ENCODE data around the gene KAZN. TPM values are rescaled to one million over a fixed set of nuclear protein-coding genes. Genes with fewer than 3 reads are reported as not detected.

The KAZN gene
- total RNA-seq, 1 donor from 2014 or later, result 7.9 TPM

DNA sequence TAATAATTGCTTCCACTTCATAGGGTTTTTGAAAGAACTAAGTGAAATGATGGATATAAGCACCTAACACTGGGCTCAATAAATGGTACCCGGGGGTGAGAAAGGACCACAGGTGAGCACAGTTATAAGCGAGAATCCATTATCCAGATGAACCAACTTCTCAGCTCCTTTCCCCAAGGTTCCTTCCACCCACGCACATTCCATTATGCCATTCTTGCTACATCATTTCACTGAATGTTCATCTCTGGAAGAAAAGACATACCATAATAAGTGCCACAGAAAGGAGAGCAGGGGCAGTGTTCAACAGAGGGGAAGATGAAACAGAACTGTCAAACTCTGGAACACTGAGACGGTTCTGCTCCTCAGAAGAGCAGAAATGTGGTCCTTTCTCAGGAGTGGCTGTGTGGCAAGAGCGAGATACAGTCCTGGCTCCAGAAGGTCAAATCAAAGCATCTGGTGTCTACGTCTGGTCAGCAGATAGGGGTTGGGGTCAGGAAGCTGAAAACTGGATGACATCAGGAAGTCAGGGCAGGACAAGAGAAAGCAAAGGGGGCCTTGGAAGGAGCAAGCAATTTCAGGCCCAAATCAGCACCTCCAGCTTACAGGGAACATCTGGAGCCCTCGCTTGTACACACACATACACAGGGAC, 299.6 kb downstream of the KAZN start:
- no peak for DNase-seq
- H3K4me1 Mint-ChIP-seq (ENCODE audit: low read depth, unreplicated experiment), result peaks cover 31% of the 10 kb centered on the region
- H3K4me3 Mint-ChIP-seq (ENCODE audit: unreplicated experiment), result no peak overlapping the region
- TF ChIP-seq, protein P1, sequence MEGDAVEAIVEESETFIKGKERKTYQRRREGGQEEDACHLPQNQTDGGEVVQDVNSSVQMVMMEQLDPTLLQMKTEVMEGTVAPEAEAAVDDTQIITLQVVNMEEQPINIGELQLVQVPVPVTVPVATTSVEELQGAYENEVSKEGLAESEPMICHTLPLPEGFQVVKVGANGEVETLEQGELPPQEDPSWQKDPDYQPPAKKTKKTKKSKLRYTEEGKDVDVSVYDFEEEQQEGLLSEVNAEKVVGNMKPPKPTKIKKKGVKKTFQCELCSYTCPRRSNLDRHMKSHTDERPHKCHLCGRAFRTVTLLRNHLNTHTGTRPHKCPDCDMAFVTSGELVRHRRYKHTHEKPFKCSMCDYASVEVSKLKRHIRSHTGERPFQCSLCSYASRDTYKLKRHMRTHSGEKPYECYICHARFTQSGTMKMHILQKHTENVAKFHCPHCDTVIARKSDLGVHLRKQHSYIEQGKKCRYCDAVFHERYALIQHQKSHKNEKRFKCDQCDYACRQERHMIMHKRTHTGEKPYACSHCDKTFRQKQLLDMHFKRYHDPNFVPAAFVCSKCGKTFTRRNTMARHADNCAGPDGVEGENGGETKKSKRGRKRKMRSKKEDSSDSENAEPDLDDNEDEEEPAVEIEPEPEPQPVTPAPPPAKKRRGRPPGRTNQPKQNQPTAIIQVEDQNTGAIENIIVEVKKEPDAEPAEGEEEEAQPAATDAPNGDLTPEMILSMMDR (IDR thresholded peaks at IDR 0.05; ENCODE audit: partially characterized antibody, unreplicated experiment), result no peak
- peak overlapping the region; percentile 4 for H3K27ac Mint-ChIP-seq (ENCODE audit: unreplicated experiment)
- peaks cover 12% of the 10 kb centered on the region for H3K27me3 Mint-ChIP-seq (ENCODE audit: unreplicated experiment)
- H3K9me3 Mint-ChIP-seq (ENCODE audit: unreplicated experiment), result peaks cover 18% of the 10 kb centered on the region
- H3K36me3 Mint-ChIP-seq (ENCODE audit: unreplicated experiment), result no peaks in the 10 kb centered on the region

DNA sequence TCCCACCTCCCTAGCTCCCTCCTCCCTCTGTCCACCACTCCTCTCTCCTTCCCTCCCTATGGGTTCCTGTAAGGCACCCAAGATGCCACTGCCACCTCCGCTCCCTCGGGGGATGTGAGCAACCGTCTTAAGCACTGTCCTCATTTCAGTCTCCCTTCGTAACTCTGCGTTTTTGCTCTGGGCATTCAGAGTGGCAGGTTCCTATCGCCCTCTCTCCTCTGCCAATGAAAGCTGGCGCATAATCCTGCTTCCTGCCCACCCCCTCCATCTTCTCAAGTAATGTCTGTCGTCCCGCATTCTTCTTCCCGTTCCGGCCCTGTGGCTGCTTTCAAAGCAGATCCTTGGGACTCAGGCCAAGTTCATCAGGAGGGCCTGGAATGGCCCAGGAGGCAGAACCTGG, 301.2 kb downstream of the KAZN start:
- DNase-seq, result no peak
- Mint-ChIP-seq H3K9me3 (ENCODE audit: unreplicated experiment) (peaks cover 5% of the 10 kb centered on the region), H3K4me3 (ENCODE audit: unreplicated experiment) (no peak overlapping the region), H3K27me3 (ENCODE audit: unreplicated experiment) (peaks cover 8% of the 10 kb centered on the region), H3K4me1 (ENCODE audit: low read depth, unreplicated experiment) (peaks cover 17% of the 10 kb centered on the region), H3K36me3 (ENCODE audit: unreplicated experiment) (no peaks in the 10 kb centered on the region), H3K27ac (ENCODE audit: unreplicated experiment) (no peak overlapping the region)
- TF ChIP-seq, protein P1 (IDR thresholded peaks at IDR 0.05; ENCODE audit: partially characterized antibody, unreplicated experiment), result no peak

DNA sequence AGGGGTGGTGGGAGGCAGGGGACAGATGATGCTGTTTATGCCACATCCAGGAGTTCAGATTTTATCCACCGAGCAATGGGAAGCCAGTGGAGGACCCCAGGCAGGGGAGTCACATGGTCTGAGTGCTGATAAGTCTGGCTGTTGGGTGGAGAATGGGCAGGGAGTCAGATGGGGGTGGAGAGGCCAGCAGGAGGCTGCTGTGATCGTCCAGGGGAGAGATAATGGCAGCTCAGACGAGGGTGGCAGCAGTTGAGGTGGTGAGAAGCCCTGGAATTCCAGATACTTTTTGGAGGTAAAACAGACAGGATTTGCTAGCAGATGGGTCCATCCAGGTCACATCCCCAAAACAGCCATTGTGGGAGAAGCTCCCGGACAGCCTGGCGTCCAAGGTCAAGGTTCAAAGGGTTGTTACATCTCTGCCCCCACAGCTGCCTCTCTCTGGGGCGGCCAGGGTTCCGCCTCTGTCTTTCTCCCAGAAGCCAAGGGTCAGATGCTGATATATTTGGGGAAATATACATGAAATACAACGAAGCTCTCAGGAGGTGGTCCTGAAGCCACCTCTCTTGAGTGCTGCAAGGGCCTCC, 303.0 kb downstream of the KAZN start:
- peaks cover 8% of the 10 kb centered on the region for H3K27me3 Mint-ChIP-seq (ENCODE audit: unreplicated experiment)
- H3K36me3 Mint-ChIP-seq (ENCODE audit: unreplicated experiment), result no peaks in the 10 kb centered on the region
- peaks cover 2% of the 10 kb centered on the region for H3K9me3 Mint-ChIP-seq (ENCODE audit: unreplicated experiment)
- peaks cover 10% of the 10 kb centered on the region for H3K4me1 Mint-ChIP-seq (ENCODE audit: low read depth, unreplicated experiment)
- H3K4me3 Mint-ChIP-seq (ENCODE audit: unreplicated experiment), result no peak overlapping the region
- no peak overlapping the region for H3K27ac Mint-ChIP-seq (ENCODE audit: unreplicated experiment)
- TF ChIP-seq, protein P1 (IDR thresholded peaks at IDR 0.05; ENCODE audit: partially characterized antibody, unreplicated experiment), result no peak
- no peak for DNase-seq

DNA sequence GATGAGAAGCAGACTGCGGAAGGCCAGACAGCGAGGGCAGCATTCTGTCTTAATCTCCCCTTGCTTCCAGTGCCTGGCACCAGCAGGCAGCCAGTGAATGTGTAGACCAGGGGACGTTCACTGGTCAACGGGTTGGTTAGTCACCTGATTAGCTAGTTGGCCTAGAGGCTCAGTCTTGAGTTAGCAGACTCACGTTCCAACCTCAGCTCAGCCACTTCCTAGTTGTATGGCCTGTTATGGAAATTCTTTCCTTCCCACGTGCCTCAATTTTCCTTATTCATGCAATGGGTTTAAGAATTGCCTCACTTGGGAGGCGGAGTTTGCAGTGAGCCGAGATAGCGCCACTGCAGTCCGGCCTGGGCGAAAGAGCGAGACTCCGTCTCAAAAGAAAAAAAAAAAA, 305.4 kb downstream of the KAZN start:
- no peaks in the 10 kb centered on the region for H3K36me3 Mint-ChIP-seq (ENCODE audit: unreplicated experiment)
- H3K4me1 Mint-ChIP-seq (ENCODE audit: low read depth, unreplicated experiment), result peaks cover 11% of the 10 kb centered on the region
- no peak overlapping the region for H3K4me3 Mint-ChIP-seq (ENCODE audit: unreplicated experiment)
- no peak for DNase-seq
- peak overlapping the region; percentile 52 for H3K27ac Mint-ChIP-seq (ENCODE audit: unreplicated experiment)
- TF ChIP-seq, protein P1 (IDR thresholded peaks at IDR 0.05; ENCODE audit: partially characterized antibody, unreplicated experiment), result no peak
- H3K27me3 Mint-ChIP-seq (ENCODE audit: unreplicated experiment), result peaks cover 9% of the 10 kb centered on the region
- peaks cover 4% of the 10 kb centered on the region for H3K9me3 Mint-ChIP-seq (ENCODE audit: unreplicated experiment)

DNA sequence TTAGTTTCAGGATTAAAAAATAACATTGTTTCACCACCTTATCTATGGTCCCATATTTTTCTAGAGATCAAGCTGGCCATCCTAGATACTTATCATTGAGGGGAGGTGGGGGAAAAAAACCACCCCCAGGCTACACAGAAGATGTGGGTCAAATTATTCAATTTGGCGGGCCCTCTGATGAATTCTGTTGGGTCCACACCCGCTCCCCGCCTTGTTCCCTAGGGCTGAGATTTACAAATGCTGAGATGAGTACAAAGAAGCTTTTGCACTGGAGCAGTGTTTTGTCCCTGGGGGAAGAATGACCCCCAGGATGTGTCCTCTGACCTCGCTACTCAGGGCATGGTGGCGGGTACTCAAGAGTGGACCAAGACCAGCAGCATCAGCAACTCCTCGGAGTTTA, 308.2 kb downstream of the KAZN start:
- no peak for DNase-seq
- H3K4me3 Mint-ChIP-seq (ENCODE audit: unreplicated experiment), result no peak overlapping the region
- no peaks in the 10 kb centered on the region for H3K36me3 Mint-ChIP-seq (ENCODE audit: unreplicated experiment)
- TF ChIP-seq, protein P1 (IDR thresholded peaks at IDR 0.05; ENCODE audit: partially characterized antibody, unreplicated experiment), result no peak
- H3K27me3 Mint-ChIP-seq (ENCODE audit: unreplicated experiment), result peaks cover 9% of the 10 kb centered on the region
- H3K4me1 Mint-ChIP-seq (ENCODE audit: low read depth, unreplicated experiment), result peaks cover 11% of the 10 kb centered on the region
- H3K9me3 Mint-ChIP-seq (ENCODE audit: unreplicated experiment), result peaks cover 2% of the 10 kb centered on the region
- H3K27ac Mint-ChIP-seq (ENCODE audit: unreplicated experiment), result no peak overlapping the region
